ENCODE data around the gene ACP7. TPM values are rescaled to one million over a fixed set of nuclear protein-coding genes. Genes with fewer than 3 reads are reported as not detected.
A peak's percentile ranks its signal among the peaks of the same experiment; 100 is the strongest.

Gene ACP7
- total and polyA plus RNA-seq, 2 of the 8 experiments (the other 6 are each of a cell fraction or from before 2014, with no cell fraction given) = 0.27 to 0.50 TPM

DNA sequence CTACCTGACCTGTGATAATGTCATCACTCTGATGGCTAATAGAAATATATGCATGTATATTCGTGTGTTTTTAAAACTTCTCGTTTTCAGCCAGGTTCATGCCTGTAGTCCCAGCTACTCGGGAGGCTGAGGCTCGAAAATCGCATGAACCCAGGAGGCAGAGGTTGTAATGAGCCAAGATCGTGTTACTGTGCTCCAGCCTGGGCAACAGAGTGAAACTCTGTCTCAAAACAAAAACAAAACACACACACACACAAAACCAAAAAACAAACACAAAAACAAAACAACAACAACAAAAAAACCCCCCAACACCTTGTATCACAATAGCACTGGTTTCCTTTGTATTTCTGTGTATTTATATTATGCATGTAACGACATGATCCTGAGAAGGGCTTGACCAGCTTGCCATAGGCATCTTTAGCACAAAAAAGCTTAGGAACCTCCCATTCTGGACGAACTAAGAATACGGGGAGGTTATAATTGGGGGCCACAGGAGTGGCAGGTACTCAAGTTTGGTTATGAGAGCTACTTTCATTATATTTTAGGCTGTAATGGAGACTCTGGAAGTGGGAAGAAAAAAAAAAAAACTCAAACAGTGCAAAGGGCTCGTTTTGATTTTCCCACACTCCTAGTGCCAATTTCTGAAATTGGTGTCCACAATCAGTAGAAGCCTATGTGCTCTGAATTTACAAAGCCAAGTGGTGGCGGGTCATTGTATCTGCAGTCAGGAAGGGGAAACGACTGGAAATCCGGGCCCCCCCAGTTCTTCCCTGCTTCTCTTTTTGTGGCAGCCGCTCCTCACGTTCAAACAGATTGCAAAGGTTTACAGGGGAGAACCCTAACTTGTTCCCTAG lies 1.2 kb upstream of the ACP7 start:
- no peaks in the 10 kb centered on the region for H3K36me3 ChIP-seq (ENCODE audit: control insufficient read depth in 2 of 4, insufficient read depth in 4 of 4, low read length in 3 of 4)
- H2BK15ac ChIP-seq (ENCODE audit: low read length) = no peak overlapping the region
- FAIRE-seq (no peak), DNase-seq (ENCODE audit: low read depth in 1 of 2, low spot score in 2 of 2) (no peak)
- ChIA-PET POLR2A (ENCODE audit: partially characterized antibody) (interaction anchor here (2.0 to 2.5 kb wide), 4 partner anchors 9 to 18 kb away, joined by 5 to 7 read pairs (median 6); no protein-coding TSS in a partner anchor), CTCF (ENCODE audit: partially characterized antibody) (interaction anchor here (0.7 to 2.8 kb wide), 7 partner anchors 14 to 121 kb away, joined by 3 to 7 read pairs (median 3); no protein-coding TSS in a partner anchor)
- H3K4me3 ChIP-seq (ENCODE audit: extremely low read depth in 1 of 4, insufficient read depth in 2 of 4, low read depth in 3 of 4, low read length in 4 of 4) = peak overlapping the region; percentile 46 to 63 (median 56); a peak in 5 of 8 replicates
- no peak overlapping the region for H2BK12ac ChIP-seq (ENCODE audit: low read depth, low read length)
- H3K23ac ChIP-seq (ENCODE audit: insufficient read length) = no peak overlapping the region
- H3K23me2 ChIP-seq (ENCODE audit: low read depth, low read length) = peaks cover 4% of the 10 kb centered on the region; the same call in 1 of the 2 replicates
- 63% methylated on average over 15 of the region's 15 CpGs; no CpG with 5 or more reads in 1 of the 2 experiments for WGBS, 2 experiments (ENCODE audit: extremely low coverage in 1 of 2, insufficient coverage in 1 of 2, insufficient read length in 1 of 2, insufficient replicate concordance in 2 of 2, low coverage in 1 of 2, low lambda C conversion rate in 2 of 2, missing lambda C conversion rate in 1 of 2)
- no peaks in the 10 kb centered on the region for H3K79me2 ChIP-seq (ENCODE audit: control insufficient read depth in 1 of 2, insufficient read depth in 2 of 2, low read length in 2 of 2)
- no peaks in the 10 kb centered on the region for H3K79me1 ChIP-seq (ENCODE audit: low read depth, low read length)
- H3K4ac ChIP-seq (replicated peaks; ENCODE audit: insufficient read length, low read depth, low read length) = no peak overlapping the region
- no peak overlapping the region for H3K14ac ChIP-seq (ENCODE audit: insufficient read length)
- H4K8ac ChIP-seq (ENCODE audit: extremely low read depth, insufficient read depth, low read length) = no peak overlapping the region
- no peak overlapping the region for H3K27ac ChIP-seq (ENCODE audit: low read depth, low read length)
- H2BK20ac ChIP-seq (ENCODE audit: low read length) = no peak overlapping the region
- no peaks in the 10 kb centered on the region for H3K9me3 ChIP-seq (ENCODE audit: insufficient read depth in 2 of 2, low read depth in 1 of 2, low read length in 1 of 2)
- H2BK120ac ChIP-seq (replicated peaks; ENCODE audit: low read depth, low read length) = no peak overlapping the region
- TF ChIP-seq EZH2 (IDR thresholded peaks at IDR 0.05; ENCODE audit: low read depth, low read length, severe bottlenecking) = peak; percentile 21
- TF ChIP-seq ATF2 (IDR thresholded peaks at IDR 0.05; ENCODE audit: low read length) = no peak
- H4K91ac ChIP-seq (replicated peaks; ENCODE audit: insufficient read length, low read length) = no peak overlapping the region
- H4K20me1 ChIP-seq (replicated peaks in 1 of 2; ENCODE audit: control insufficient read depth in 1 of 2, insufficient read depth in 2 of 2, low read length in 2 of 2) = no peaks in the 10 kb centered on the region
- peaks cover 0 to 8% (median 2%) of the 10 kb centered on the region in 4 experiments; a peak in 3 of 7 replicates for H3K4me1 ChIP-seq (replicated peaks in 1 of 4; ENCODE audit: control insufficient read depth in 3 of 4, insufficient read depth in 4 of 4, low read length in 3 of 4)
- H3K18ac ChIP-seq (ENCODE audit: extremely low read depth, low read length) = no peak overlapping the region
- H3K4me2 ChIP-seq (ENCODE audit: insufficient read depth in 1 of 2, low read depth in 2 of 2, low read length in 2 of 2) = peak overlapping the region; percentile 60 to 85
- H2AFZ ChIP-seq (ENCODE audit: low read length) = peak overlapping the region; percentile 83
- no peak overlapping the region for H2BK5ac ChIP-seq (ENCODE audit: low read depth, low read length)
- no peak overlapping the region for H3K9ac ChIP-seq (replicated peaks in 1 of 4; ENCODE audit: extremely low read depth in 1 of 4, low read depth in 3 of 4, low read length in 3 of 4)
- H4K5ac ChIP-seq (ENCODE audit: insufficient read length, low read depth, low read length) = no peak overlapping the region
- no peak overlapping the region for H3K56ac ChIP-seq (replicated peaks; ENCODE audit: insufficient read length, low read depth, low read length)
- H3K27me3 ChIP-seq (replicated peaks in 1 of 4; ENCODE audit: control insufficient read depth in 3 of 4, extremely low read depth in 1 of 4, insufficient read depth in 3 of 4, low read length in 3 of 4) = peaks cover 3 to 36% (median 28%) of the 10 kb centered on the region in 4 experiments
- H2AK5ac ChIP-seq (ENCODE audit: low read depth, low read length) = no peak overlapping the region
